ENCODE data around the gene HOXA3. TPM values are rescaled to one million over a fixed set of nuclear protein-coding genes. Genes with fewer than 3 reads are reported as not detected.

Gene HOXA3
- total RNA-seq, 4 donors from 2014 or later = 4.9 to 20.2 (median 13.2) TPM

- intact Hi-C loops (cut with DNase I; ENCODE audit: low total_unique reads) = no loop called here
- TF ChIP-seq POLR2A (IDR thresholded peaks at IDR 0.05) (no peak), CTCF (IDR thresholded peaks at IDR 0.05) (no peak)
- 44 to 74% methylated on average over 6 of the region's 6 CpGs for WGBS, 2 donors
- DNase-seq (ENCODE audit: low spot score in 2 of 2) = no peak
- H3K4me3 ChIP-seq (ENCODE audit: low read depth, poor library complexity, severe bottlenecking) = no peak overlapping the region
Observed at GRCh38 chr7:27111042-27111750, 41.2 kb downstream of the HOXA3 start.

- 69% methylated on average over 60 to 66 of the region's 66 CpGs for WGBS, 2 donors
- DNase-seq (ENCODE audit: low spot score in 2 of 2) = peak in 1 of 2 donors; percentile 84
- H3K4me3 ChIP-seq (ENCODE audit: low read depth, poor library complexity, severe bottlenecking) = no peak overlapping the region
- no peak for TF ChIP-seq POLR2A (IDR thresholded peaks at IDR 0.05)
- no peak for TF ChIP-seq CTCF (IDR thresholded peaks at IDR 0.05)
- intact Hi-C loops (cut with DNase I; ENCODE audit: low total_unique reads) = no loop called here
Observed at GRCh38 chr7:27110186-27111031, 42.0 kb downstream of the HOXA3 start.

- DNase-seq (ENCODE audit: low spot score in 2 of 2) = no peak
- WGBS, 2 donors = 81 to 91% methylated on average over 4 of the region's 4 CpGs
- intact Hi-C loops (cut with DNase I; ENCODE audit: low total_unique reads) = no loop called here
- no peak overlapping the region for H3K4me3 ChIP-seq (ENCODE audit: low read depth, poor library complexity, severe bottlenecking)
- no peak for TF ChIP-seq CTCF (IDR thresholded peaks at IDR 0.05)
- TF ChIP-seq POLR2A (IDR thresholded peaks at IDR 0.05) = no peak
Observed at GRCh38 chr7:27109466-27110185, 42.8 kb downstream of the HOXA3 start.

- 89% methylated on average over 40 to 41 of the region's 41 CpGs for WGBS, 2 donors
- intact Hi-C loops (cut with DNase I; ENCODE audit: low total_unique reads) = no loop called here
- TF ChIP-seq CTCF (IDR thresholded peaks at IDR 0.05) (no peak), POLR2A (IDR thresholded peaks at IDR 0.05) (no peak)
- H3K4me3 ChIP-seq (ENCODE audit: low read depth, poor library complexity, severe bottlenecking) = no peak overlapping the region
- DNase-seq (ENCODE audit: low spot score in 2 of 2) = peak in 1 of 2 donors; percentile 85
Observed at GRCh38 chr7:27108390-27109127, 43.8 kb downstream of the HOXA3 start.

Data from lower leg skin (tissue), 4 donors.